GM21447 (cell line): Measurements from ENCODE around the gene PUS3.

Experiments used
- ATAC-seq: cut with Tn5 transposase; IDR thresholded peaks from one replicate; pipeline ENCODE4 v1.9.1; 2021; ENCODE audit not compliant: unreplicated experiment

The PUS3 gene

GRCh38 chr11:125941619-125942611 is 38.9 kb upstream of the PUS3 start:
- no peak for ATAC-seq

- no peak for ATAC-seq
Measured at GRCh38 chr11:125941267-125941618, 38.2 kb upstream of the PUS3 start.

GRCh38 chr11:125940145-125940544 is 37.1 kb upstream of the PUS3 start:
- no peak for ATAC-seq

- ATAC-seq, result no peak
Measured at GRCh38 chr11:125939081-125939521, 36.1 kb upstream of the PUS3 start.

GRCh38 chr11:125938418-125938817 is 35.4 kb upstream of the PUS3 start:
- ATAC-seq, result no peak

- no peak for ATAC-seq
Measured at GRCh38 chr11:125935618-125936199, 32.7 kb upstream of the PUS3 start.

GRCh38 chr11:125935056-125935455 is 32.0 kb upstream of the PUS3 start:
- ATAC-seq, result no peak

- no peak for ATAC-seq
Measured at GRCh38 chr11:125934473-125934872, 31.5 kb upstream of the PUS3 start.

- ATAC-seq, result no peak
Measured at GRCh38 chr11:125933030-125933813, 30.2 kb upstream of the PUS3 start.

GRCh38 chr11:125932301-125932700 is 29.3 kb upstream of the PUS3 start:
- ATAC-seq, result no peak

- ATAC-seq, result no peak
Measured at GRCh38 chr11:125931668-125932067, 28.7 kb upstream of the PUS3 start.

- ATAC-seq, result no peak
Measured at GRCh38 chr11:125931116-125931515, 28.1 kb upstream of the PUS3 start.

GRCh38 chr11:125930076-125930450 is 27.1 kb upstream of the PUS3 start:
- ATAC-seq, result no peak

- no peak for ATAC-seq
Measured at GRCh38 chr11:125929445-125930075, 26.6 kb upstream of the PUS3 start.

GRCh38 chr11:125926682-125927081 is 23.7 kb upstream of the PUS3 start:
- ATAC-seq, result no peak

- no peak for ATAC-seq
Measured at GRCh38 chr11:125925804-125926203, 22.8 kb upstream of the PUS3 start.

GRCh38 chr11:125925247-125925740 is 22.3 kb upstream of the PUS3 start:
- ATAC-seq, result no peak

GRCh38 chr11:125924384-125925007 is 21.5 kb upstream of the PUS3 start:
- no peak for ATAC-seq

- no peak for ATAC-seq
Measured at GRCh38 chr11:125923633-125924032, 20.6 kb upstream of the PUS3 start.

GRCh38 chr11:125923012-125923579 is 20.1 kb upstream of the PUS3 start:
- ATAC-seq, result peak; percentile 48
